Activated T-helper 2 cell treated with anti-CD3 and anti-CD28 coated beads, Interferon-gamma antibody, Interleukin-2, Interleukin-4, amounts not matched to agents 10 μg/mL and 5 μg/mL and 100 μg/mL, durations not matched to agents 14 hours and 24 hours and 36 hours (primary cell): ENCODE measurements around the gene AGAP1. TPM values are rescaled to one million over a fixed set of nuclear protein-coding genes. Genes with fewer than 3 reads are reported as not detected.

Experiments used
- DNase-seq: peaks from one replicate; pipeline ENCODE4 v3.0.0; 2021; ENCODE audit warnings: low spot score
- H3K27ac Mint-ChIP-seq: one replicate; pipeline ENCODE4 v1.8.0; 2021; ENCODE audit warnings: mixed read lengths
- H3K27me3 Mint-ChIP-seq: one replicate; pipeline ENCODE4 v1.8.0; 2021; ENCODE audit warnings: low read depth, mixed read lengths
- H3K36me3 Mint-ChIP-seq: one replicate; pipeline ENCODE4 v1.8.0; 2021; ENCODE audit warnings: low read depth, mixed read lengths
- H3K4me1 Mint-ChIP-seq: one replicate; pipeline ENCODE4 v1.8.0; 2021; ENCODE audit warnings: low read depth, mixed read lengths
- H3K4me3 Mint-ChIP-seq: one replicate; pipeline ENCODE4 v1.8.0; 2021; ENCODE audit warnings: low read depth, mild to moderate bottlenecking, moderate library complexity, mixed read lengths
- H3K9me3 Mint-ChIP-seq: one replicate; pipeline ENCODE4 v1.8.0; 2021; ENCODE audit warnings: mixed read lengths
- intact Hi-C: fragments of 100-400 bp; cut with micrococcal nuclease; formaldehyde crosslinking; loops from one replicate; pipeline ENCODE4 v1.15.1; 2023
- total RNA-seq: library from RNA; stranded (reverse); gene quantifications from 2 replicates; pipeline ENCODE4 v1.2.3, GENCODE V29; 2022

AGAP1 gene
- total RNA-seq, 1 donor from 2014 or later, result 1.8 TPM

DNA sequence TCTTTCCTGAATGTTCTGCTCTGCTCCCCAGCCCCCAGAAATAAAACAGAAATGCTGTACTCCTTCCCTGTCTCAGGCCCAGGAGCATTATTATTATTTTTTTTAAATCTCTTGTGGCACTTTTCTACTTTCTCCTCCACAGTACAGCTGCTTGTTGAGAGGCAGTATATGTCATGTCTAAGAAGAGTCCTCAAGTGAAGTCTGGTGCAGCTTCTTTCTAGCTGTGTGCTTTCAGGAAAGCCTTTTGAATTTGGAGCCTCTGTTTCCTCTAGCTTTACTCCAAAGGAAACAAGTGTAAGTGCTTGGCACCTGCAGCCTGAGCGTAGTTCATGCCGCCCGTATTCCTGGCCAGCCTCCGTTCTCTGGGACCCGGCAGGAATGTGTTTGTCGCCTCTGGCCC is 22.4 kb downstream of the AGAP1 start:
- Mint-ChIP-seq H3K9me3 (no peaks in the 10 kb centered on the region), H3K27ac (no peak overlapping the region), H3K4me1 (no peaks in the 10 kb centered on the region), H3K36me3 (no peaks in the 10 kb centered on the region), H3K4me3 (no peak overlapping the region), H3K27me3 (no peaks in the 10 kb centered on the region)
- DNase-seq, result no peak
- intact Hi-C loops, result no loop called here

DNA sequence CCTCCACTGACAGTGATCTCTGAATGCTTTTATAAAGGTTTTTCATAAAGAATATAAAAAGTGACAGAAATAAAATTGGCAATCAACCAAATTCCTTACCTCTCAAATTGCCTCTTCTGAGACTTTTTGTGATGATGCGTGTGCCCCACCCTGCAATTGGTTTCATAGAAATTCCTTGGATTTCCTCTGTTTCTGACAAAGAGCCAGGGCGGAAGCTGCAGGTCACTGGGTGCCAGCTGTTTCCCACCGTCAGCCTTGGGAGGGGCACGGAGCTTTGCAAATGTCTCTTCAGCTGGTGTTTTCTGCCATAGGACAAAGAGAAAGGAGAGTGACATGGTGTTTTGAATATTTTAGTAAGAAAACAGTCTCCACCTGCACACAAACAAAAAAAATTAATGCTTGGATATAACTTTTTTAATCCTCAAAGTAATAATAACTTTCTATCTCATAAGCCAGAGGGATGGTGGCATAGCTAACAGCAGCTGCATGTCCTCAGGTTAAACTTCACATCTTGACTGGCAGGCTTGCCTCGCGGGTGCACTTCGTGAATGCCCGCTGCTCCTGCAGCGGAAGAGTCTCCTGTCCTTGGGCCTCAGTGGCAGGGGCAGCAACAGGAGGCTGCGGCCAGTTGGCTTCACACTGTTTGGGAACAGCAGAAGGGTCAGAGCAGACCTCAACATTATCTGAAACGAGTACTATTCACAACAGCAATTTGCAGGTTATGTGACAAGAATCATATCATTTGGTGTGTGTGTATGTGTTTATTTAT is 24.7 kb downstream of the AGAP1 start:
- no peak overlapping the region for H3K4me3 Mint-ChIP-seq
- intact Hi-C loops, result no loop called here
- H3K4me1 Mint-ChIP-seq, result no peaks in the 10 kb centered on the region
- H3K27me3 Mint-ChIP-seq, result no peaks in the 10 kb centered on the region
- no peak overlapping the region for H3K27ac Mint-ChIP-seq
- H3K36me3 Mint-ChIP-seq, result no peaks in the 10 kb centered on the region
- no peaks in the 10 kb centered on the region for H3K9me3 Mint-ChIP-seq
- DNase-seq, result no peak

DNA sequence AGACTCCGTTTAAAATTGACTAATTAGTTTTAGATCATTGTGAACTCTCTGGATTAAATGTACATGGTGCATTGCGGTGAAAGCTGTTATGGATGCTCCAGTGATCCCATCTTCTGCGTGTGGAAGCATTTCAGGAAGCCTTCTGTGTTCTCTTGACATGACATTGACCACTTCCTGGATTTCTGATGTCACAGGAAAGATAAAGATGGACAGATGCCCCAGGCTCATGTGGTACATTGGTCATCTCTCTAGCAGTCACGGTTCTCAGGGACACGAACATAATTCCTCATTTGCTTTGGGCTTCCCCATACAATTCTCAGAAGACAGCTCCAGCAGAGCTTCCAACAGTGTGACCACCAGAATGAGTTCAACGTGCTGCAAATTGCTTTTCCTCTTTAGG is 26.9 kb downstream of the AGAP1 start:
- intact Hi-C loops, result no loop called here
- DNase-seq, result no peak
- Mint-ChIP-seq H3K9me3 (no peaks in the 10 kb centered on the region), H3K27ac (no peak overlapping the region), H3K36me3 (no peaks in the 10 kb centered on the region), H3K4me3 (no peak overlapping the region), H3K27me3 (no peaks in the 10 kb centered on the region), H3K4me1 (no peaks in the 10 kb centered on the region)

DNA sequence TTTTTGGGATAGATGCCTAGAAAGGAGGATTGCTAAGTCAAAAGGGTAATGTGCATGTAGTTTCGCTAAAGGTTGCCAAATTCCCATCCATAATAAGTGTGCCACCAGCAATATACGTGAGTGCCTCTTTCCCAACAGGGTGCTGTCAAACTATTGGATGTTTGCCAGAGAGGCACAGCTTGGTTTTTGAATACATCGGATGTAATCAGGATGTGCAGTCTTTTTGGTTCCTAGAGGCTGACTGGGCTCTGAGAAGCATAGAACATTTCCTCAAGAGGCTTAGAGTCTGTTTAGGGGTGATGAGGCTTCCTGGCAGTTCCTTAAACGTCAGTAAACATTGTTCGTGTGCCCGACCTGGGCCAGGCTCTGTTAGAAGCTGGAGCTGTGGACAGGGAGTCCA is 28.0 kb downstream of the AGAP1 start:
- DNase-seq, result no peak
- no peaks in the 10 kb centered on the region for H3K27me3 Mint-ChIP-seq
- no peaks in the 10 kb centered on the region for H3K4me1 Mint-ChIP-seq
- no peaks in the 10 kb centered on the region for H3K36me3 Mint-ChIP-seq
- H3K9me3 Mint-ChIP-seq, result no peaks in the 10 kb centered on the region
- H3K4me3 Mint-ChIP-seq, result no peak overlapping the region
- H3K27ac Mint-ChIP-seq, result no peak overlapping the region
- intact Hi-C loops, result no loop called here

DNA sequence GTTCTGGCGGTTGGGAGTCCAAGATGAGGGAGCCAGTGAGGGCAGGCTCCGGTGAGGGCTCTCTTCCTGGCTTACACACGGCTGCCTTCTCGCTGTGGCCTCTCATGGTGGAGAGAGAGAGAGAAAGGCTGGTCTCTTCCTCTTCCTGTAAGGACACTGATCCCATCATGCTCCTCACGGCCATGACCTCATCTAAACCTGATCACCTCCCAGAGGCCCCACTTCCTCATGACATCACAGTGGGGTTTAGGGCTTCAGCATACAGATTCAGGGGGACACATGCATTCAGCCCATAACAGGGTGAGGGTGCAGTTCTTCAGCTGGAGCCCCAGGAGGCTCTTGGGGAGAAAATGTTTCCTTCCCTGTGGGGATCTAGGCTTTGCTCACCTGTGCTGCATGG is 29.2 kb downstream of the AGAP1 start:
- no peak overlapping the region for H3K4me3 Mint-ChIP-seq
- H3K4me1 Mint-ChIP-seq, result no peaks in the 10 kb centered on the region
- DNase-seq, result no peak
- no peaks in the 10 kb centered on the region for H3K36me3 Mint-ChIP-seq
- H3K27ac Mint-ChIP-seq, result no peak overlapping the region
- no peaks in the 10 kb centered on the region for H3K9me3 Mint-ChIP-seq
- intact Hi-C loops, result no loop called here
- H3K27me3 Mint-ChIP-seq, result no peaks in the 10 kb centered on the region

DNA sequence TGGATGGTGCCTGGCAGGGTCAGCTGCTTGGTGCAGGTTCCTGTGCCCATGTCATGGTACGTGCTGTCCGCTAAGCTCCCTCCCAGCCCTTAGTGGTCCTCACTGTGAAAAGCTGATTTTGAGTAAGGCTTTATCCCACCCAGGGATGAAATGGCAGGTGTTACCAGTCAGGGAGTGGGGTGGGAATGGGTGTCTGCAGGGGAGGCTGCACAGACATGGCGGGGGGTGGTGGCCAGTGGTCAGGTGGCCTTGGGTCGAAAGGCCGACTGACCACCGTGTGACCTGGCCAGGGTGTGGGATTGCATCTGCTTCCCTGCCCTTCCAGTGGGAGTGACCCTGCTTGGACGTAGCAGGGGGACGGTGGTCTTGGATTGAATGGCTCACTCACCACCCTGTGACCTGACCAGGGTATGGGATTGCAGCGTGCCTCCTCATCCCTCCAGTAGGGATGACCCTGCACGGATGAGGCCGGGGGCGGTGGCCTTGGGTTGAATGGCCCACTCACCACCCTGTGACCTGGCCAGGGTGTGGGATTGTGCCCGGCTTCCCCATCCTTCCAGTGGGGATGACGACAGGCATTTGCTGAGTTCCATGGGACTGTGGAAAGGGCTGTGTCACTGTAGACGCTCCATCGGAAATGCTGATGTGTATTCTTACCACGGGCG is 29.8 kb downstream of the AGAP1 start:
- no peak for DNase-seq
- H3K27ac Mint-ChIP-seq, result no peak overlapping the region
- no peaks in the 10 kb centered on the region for H3K27me3 Mint-ChIP-seq
- no peaks in the 10 kb centered on the region for H3K9me3 Mint-ChIP-seq
- no peaks in the 10 kb centered on the region for H3K36me3 Mint-ChIP-seq
- no peak overlapping the region for H3K4me3 Mint-ChIP-seq
- no peaks in the 10 kb centered on the region for H3K4me1 Mint-ChIP-seq
- intact Hi-C loops, result no loop called here

DNA sequence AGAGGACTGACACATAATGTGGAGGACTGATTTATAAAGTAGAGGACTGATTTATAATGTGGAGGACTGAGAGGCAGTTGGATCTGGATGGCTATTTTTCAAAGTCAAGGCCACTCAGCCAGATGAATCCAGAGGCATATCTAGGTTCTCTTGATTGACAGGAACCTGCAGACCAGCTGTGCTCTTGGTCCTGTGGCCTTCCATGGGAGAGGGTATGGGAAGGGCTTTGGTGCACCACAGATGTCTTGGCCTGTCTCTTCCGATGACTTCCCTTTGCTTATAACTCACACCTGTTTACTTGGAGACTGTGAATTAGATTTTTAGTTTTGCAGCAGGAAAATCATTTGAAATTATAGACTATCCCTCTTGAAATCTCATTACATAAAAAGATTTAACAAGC is 32.3 kb downstream of the AGAP1 start:
- DNase-seq, result no peak
- H3K27ac Mint-ChIP-seq, result no peak overlapping the region
- no peaks in the 10 kb centered on the region for H3K36me3 Mint-ChIP-seq
- no peaks in the 10 kb centered on the region for H3K9me3 Mint-ChIP-seq
- H3K27me3 Mint-ChIP-seq, result no peaks in the 10 kb centered on the region
- no peaks in the 10 kb centered on the region for H3K4me1 Mint-ChIP-seq
- no peak overlapping the region for H3K4me3 Mint-ChIP-seq
- intact Hi-C loops, result no loop called here

DNA sequence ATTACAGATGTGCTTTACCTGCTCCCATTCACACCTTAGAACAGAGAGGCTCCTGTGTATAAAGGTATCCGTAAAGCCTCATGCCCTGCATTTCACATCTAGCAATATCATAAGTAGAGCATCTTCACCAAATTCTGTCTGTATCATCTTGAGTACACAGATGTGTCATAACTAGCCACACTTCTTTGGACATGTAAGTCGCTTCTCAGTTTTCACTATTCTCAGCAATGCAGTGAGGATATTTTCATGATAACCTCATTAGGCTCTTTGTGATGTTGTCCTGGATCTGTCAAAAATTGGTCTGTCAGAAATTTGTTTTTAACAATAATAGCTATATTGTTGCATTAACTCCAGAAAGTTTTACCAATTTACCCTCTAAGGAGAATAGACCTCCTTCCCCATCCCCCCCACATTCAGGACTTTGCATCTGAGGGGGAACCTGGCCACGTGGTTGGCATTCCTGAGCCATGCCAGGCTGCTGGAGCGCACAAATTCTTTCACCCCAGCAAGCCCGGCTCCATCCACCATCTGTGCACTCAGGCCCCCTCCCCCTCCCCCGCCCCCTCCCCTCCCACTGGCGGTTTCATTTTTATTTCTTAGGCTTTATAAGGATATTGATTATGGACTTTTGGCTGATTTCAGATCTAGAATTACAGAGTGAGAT is 34.1 kb downstream of the AGAP1 start:
- H3K27ac Mint-ChIP-seq, result no peak overlapping the region
- no peaks in the 10 kb centered on the region for H3K9me3 Mint-ChIP-seq
- no peaks in the 10 kb centered on the region for H3K27me3 Mint-ChIP-seq
- intact Hi-C loops, result no loop called here
- DNase-seq, result no peak
- H3K36me3 Mint-ChIP-seq, result no peaks in the 10 kb centered on the region
- no peaks in the 10 kb centered on the region for H3K4me1 Mint-ChIP-seq
- no peak overlapping the region for H3K4me3 Mint-ChIP-seq

DNA sequence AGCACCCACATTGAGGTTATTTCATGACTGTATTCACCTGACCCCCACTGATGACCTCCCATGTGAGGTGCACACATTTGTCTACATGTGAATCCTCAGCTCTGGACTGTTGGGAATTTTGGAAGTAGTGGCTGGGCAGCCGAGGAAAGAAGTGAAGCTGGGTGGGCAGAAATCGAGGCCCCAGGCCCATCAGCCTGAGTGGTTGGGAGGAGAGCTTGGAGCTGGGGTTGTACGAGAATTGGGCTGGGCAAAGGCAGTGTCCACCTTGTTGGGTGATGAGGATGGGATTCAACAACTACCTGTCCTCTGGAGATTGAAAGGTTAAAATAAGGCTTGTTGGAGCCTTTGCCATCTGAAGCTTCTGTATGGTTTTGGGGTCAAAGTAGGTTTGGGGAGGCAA is 35.8 kb downstream of the AGAP1 start:
- intact Hi-C loops, result no loop called here
- no peak for DNase-seq

DNA sequence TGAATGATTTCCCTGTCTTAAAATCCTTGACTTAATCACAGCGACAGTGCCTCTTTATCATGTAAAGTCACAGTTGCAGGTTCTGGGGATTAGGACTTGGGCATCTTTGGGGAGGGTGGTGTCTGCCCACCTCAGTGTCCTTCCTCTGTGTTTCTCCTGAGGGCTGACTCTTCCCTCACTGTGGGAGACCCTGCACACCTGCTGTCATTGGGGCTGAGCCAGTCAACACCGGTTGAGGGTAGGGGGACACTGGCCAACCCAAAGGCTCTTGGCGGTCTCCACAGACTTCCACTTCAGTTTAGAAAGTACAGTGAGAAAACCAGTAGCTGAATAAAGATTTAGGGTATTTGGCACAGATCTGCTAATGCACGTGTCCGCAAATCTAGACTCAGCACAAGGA is 36.9 kb downstream of the AGAP1 start:
- Mint-ChIP-seq H3K36me3 (no peaks in the 10 kb centered on the region), H3K9me3 (no peaks in the 10 kb centered on the region), H3K27me3 (no peaks in the 10 kb centered on the region), H3K4me3 (no peak overlapping the region), H3K4me1 (no peaks in the 10 kb centered on the region), H3K27ac (no peak overlapping the region)
- no peak for DNase-seq
- intact Hi-C loops, result no loop called here

More for the DNA sequence above, 35.8 kb downstream of the AGAP1 start:
- H3K27ac Mint-ChIP-seq, result no peak overlapping the region
- H3K9me3 Mint-ChIP-seq, result no peaks in the 10 kb centered on the region
- no peaks in the 10 kb centered on the region for H3K36me3 Mint-ChIP-seq
- no peaks in the 10 kb centered on the region for H3K27me3 Mint-ChIP-seq
- no peak overlapping the region for H3K4me3 Mint-ChIP-seq
- H3K4me1 Mint-ChIP-seq, result no peaks in the 10 kb centered on the region

DNA sequence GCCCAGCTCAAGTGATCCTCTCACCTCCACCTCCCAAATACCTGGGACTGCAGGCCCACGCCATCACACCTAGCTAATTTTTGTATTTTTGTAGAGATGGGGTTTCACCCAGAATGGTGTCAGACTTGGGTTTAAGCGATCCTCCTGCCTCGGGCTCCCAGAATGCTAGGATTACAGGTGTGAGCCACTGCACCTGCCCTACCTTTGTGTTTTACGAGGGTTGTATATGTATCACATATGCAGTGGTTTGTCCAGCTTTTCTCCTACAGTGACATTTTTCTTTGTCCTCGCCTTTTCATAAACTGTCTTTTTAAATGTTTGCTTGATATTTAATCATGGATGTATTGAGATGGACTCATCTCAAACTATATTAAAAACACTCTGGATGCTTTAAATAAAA is 38.5 kb downstream of the AGAP1 start:
- H3K4me3 Mint-ChIP-seq, result no peak overlapping the region
- intact Hi-C loops, result no loop called here
- no peaks in the 10 kb centered on the region for H3K27me3 Mint-ChIP-seq
- H3K36me3 Mint-ChIP-seq, result no peaks in the 10 kb centered on the region
- no peaks in the 10 kb centered on the region for H3K9me3 Mint-ChIP-seq
- H3K27ac Mint-ChIP-seq, result no peak overlapping the region
- H3K4me1 Mint-ChIP-seq, result no peaks in the 10 kb centered on the region
- DNase-seq, result no peak

DNA sequence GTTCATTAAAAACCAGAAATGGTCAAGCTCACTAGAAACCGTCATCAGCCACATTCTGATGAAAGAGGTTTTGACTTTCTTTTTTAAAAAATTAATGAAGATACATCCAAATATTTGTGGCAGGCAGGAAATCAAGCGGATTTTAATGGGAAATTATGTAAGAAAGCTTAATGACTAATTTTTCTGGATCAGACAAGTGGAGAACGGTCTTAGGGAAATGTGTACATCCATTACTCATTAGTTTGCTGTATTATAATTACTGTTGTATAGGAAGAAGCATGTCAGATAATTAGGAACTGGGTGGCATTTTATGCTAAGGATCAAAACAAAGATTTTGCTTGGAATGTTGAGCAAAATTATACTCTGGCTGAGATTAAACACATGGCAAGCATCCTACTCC is 39.4 kb downstream of the AGAP1 start:
- H3K4me1 Mint-ChIP-seq, result no peaks in the 10 kb centered on the region
- H3K27ac Mint-ChIP-seq, result no peak overlapping the region
- intact Hi-C loops, result no loop called here
- no peak for DNase-seq
- no peaks in the 10 kb centered on the region for H3K36me3 Mint-ChIP-seq
- H3K9me3 Mint-ChIP-seq, result no peaks in the 10 kb centered on the region
- no peak overlapping the region for H3K4me3 Mint-ChIP-seq
- H3K27me3 Mint-ChIP-seq, result no peaks in the 10 kb centered on the region

DNA sequence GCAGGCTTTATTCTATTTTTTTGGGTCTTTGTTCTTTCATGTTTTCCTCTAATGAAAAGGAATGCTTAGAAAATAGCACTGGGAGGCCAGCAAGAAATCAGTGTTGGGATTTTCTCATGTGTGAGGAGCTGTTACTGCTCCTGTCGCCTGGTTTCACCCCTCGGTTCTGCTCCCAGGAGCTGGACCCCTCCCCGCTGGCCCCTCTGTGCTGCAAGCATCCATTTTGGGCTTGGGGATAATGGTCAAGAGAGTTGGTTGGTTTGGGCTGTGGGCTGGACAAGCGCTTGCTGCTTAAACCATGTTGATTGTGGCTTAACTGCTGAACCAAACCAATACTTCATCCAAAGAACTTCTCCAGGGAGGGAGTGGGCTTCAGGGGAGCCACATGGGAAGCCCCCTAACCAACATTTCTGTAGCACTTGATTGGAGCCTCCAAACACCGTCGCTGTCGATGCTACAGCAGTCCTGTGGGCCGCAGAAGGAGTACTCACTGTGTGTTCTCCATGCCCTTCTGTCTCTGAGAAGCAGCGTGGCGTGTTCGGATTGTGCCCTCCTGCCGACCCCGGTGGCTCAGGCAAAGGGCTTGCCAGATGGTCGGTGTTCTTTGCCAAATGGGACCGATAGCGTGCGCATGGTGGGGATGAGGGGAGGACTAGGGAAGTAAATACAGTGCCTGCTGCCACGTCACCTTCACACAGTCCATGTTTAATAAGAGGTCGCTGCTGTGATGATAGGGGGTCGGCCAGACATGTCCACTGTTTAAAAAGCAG is 40.0 kb downstream of the AGAP1 start:
- Mint-ChIP-seq H3K27ac (no peak overlapping the region), H3K4me3 (no peak overlapping the region), H3K27me3 (no peaks in the 10 kb centered on the region), H3K4me1 (no peaks in the 10 kb centered on the region), H3K36me3 (no peaks in the 10 kb centered on the region), H3K9me3 (no peaks in the 10 kb centered on the region)
- DNase-seq, result no peak
- intact Hi-C loops, result no loop called here
